Endothelial cell of umbilical vein (primary cell): ENCODE data around the gene KCNMB4.

Experiments used
- CTCF ChIP-seq, 2 donors: IDR thresholded peaks; 1 replicate in 1 of 2; 2 replicates in 1 of 2; pipeline ENCODE4 v1.5.1; 2011; ENCODE audit warnings: low read length in 2 of 2, mild to moderate bottlenecking in 2 of 2, moderate library complexity in 2 of 2, control low read depth in 1 of 2, inconsistent platforms in 1 of 2, low read depth in 1 of 2; ENCODE audit not compliant: insufficient read depth in 1 of 2; ENCODE audit errors: extremely low read depth in 1 of 2
- JUN ChIP-seq: IDR thresholded peaks from 2 replicates; pipeline ENCODE4 v1.6.1; 2011; ENCODE audit warnings: borderline replicate concordance, low read depth; ENCODE audit not compliant: insufficient read length, insufficient read depth
- POLR2A ChIP-seq: IDR thresholded peaks from 2 replicates; pipeline ENCODE4 v1.6.1; 2012; ENCODE audit warnings: low read depth, mild to moderate bottlenecking, control low read depth, low read length
- POLR2AphosphoS5 ChIP-seq: IDR thresholded peaks from 2 replicates; pipeline ENCODE4 v1.6.1; 2012; ENCODE audit warnings: low read depth, mild to moderate bottlenecking, control low read depth, low read length, moderate library complexity; ENCODE audit not compliant: insufficient read depth
- TF ChIP-seq, protein P1 (sequence below): IDR thresholded peaks from 2 replicates; pipeline ENCODE4 v1.6.1; 2011; ENCODE audit not compliant: insufficient read depth, insufficient read length

DNA sequence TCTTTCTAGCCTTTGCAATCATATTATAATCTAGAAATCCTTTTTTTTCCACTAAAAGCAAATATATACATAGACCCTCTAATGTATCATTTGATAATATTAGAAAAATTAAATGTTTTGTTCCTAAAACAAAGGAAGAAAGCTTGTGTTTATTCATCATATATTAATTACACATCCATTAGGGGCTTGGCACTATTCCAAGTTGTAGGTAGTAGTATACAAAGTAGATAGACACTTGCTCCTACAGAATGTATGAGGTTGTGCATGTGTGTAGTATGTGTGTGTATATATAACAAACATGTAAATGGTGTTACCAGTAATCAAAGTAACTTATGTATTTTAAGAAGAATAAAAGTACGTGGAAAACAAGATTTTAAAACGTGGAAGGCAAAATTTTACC is 15.0 kb upstream of the KCNMB4 start:
- TF ChIP-seq, protein P1, sequence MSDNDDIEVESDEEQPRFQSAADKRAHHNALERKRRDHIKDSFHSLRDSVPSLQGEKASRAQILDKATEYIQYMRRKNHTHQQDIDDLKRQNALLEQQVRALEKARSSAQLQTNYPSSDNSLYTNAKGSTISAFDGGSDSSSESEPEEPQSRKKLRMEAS: no peak
- TF ChIP-seq CTCF (IDR thresholded peaks at IDR 0.05; ENCODE audit: extremely low read depth in 1 of 2, insufficient read depth in 1 of 2, low read depth in 1 of 2, low read length in 2 of 2): no peak
- TF ChIP-seq POLR2A: no peak
- TF ChIP-seq JUN: no peak
- TF ChIP-seq POLR2AphosphoS5: no peak
